Activated CD4-positive, alpha-beta T cell treated with anti-CD3 and anti-CD28 coated beads, Interleukin-2, amount 50 U/mL, for 48 hours (primary cell): ENCODE data around the gene TRIM38.
"Not testable (repeated sequence)": the region's sequence is repeated elsewhere in the genome, so short reads cannot be mapped to it uniquely, and the experiment has no call there.

Experiments
- DNase-seq, 2 experiments: peaks; one replicate each; pipeline ENCODE4 v3.0.0-alpha.2; 2020

The TRIM38 gene

DNA sequence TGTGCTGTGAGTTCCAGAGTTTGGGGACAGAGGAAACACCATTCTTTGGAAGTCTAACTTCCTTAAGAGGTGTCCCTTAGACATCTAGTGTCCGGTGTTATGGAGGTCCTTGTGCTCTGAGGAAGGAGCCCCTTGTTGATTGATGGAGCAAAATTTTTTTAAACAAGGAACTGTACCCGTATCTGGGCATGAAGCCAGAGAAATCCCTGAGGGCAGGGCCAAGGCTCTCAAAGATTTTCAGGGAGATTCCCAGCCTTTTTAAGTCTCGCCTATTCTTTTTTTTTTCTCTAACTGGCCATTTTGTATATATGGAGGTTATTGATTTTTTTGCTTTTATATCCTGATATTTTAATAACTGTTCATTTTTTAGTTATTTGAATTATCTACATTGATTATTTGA lies 45.9 kb downstream of the TRIM38 start:
- no peak for DNase-seq

DNA sequence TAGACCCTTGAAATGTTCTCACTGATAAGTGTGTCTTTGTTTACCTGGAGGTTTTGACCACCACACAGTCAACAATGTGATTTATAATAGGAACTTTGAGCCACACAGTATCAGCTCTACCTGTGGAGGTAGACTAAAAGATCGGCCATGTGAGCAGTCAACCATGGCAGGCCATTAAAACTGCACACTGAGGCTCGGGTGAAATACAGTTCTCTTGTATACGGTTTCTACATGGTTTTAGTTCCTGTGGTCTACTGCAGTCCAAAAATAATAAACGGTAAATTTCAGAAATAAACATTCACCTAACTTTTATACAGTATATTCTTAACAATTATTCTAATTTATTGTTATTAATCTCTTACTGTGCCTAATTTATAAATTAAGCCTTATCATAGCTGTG lies 47.2 kb downstream of the TRIM38 start:
- no peak for DNase-seq

DNA sequence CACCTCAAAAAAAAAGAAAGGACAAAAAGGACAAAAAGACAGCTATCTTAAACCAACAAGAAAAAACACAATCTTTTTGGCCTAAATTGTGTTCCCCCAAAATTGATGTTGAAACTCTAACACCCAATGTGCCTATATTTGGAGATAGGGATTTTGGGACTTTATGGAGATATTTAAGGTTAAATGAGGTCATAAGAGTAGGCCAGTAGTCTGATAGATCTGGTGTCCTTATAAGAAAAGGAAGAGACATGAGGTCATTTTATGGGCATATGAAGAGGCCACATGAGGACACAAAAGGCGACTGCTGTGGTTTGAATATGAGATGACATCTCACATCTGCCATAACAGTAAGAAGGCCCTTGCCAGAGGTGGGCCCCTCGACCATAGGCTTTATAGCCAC lies 49.5 kb downstream of the TRIM38 start:
- DNase-seq = no peak

DNA sequence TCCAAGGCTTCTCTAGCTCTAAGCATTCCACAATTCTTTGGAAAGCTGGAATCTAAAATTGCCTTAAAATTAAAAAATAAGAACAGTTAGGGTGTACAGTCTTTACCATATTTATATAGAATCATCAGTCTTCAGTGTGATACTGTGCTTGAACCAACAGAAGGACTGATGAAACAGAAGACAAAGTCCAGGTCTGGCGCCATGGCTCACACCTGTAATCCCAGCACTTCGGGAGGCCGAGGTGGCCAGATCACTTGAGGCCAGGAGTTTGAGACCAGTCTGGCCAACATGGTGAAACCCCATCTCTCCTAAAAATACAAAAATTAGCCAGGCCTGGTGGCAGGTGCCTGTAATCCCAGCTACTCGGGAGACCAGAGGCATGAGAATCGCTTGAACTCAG lies 51.8 kb downstream of the TRIM38 start:
- DNase-seq = not testable (repeated sequence)

DNA sequence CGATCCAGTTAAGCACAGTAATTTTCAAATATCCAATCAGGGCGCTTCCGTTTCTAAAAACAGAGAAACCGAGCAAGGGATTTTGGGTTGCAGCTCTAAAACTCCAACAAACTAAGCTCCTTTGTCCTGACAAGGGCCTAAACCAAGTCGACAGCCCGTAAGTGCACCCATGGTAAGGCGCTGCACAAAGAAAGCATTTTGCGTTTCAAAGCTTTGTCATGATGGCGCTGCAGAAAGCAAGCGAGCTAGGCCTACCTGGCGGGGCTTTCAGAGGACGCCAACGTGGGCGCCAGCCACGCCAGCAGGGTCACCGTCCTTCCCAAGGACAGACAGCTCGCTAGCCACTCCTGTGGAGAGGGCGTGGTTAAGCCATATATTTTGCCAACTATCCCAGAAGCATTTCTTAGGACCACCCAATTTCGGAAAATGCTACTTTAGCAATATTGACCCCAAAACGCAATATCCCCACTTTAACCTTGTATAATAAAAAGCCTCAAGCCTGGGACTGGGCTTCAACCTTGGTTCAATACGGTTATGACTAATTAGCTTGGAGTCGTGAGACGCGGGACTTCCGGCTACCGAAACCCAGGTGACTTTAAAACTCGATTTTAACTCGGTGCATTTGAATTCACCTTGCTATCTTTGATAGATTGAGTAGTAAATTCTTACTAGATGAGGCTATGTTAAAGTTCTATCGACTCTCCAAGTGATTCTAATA lies 53.8 kb downstream of the TRIM38 start:
- DNase-seq = no peak

DNA sequence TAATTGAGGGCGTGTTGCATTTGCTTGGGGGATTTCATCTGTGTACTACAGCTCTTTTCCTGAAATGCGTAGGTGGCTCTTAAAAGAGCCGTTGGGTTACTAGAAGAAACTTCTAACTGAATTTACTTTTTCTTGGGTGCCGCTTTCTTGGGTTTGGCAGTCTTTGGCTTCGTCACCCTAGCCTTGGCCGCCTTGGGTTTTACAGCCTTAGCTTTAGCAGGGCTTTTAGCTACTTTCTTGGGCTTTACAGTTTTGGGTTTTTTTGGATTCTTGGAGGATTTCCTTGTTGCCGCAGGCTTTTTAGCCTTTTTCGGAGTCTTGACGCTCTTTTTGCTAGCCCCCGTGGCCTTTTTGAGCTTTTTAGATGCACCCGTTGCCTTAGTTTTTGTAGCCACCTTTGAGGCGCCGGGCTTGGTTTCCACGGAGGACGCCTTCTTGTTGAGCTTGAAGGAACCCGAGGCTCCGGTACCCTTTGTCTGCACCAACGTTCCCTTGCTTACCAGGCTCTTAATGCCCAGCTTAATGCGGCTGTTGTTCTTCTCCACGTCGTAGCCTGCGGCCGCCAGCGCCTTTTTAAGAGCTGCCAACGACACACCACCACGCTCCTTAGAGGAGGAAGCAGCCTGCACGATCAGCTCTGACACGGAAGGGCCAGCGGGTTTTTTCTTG lies 54.5 kb downstream of the TRIM38 start:
- no peak for DNase-seq

DNA sequence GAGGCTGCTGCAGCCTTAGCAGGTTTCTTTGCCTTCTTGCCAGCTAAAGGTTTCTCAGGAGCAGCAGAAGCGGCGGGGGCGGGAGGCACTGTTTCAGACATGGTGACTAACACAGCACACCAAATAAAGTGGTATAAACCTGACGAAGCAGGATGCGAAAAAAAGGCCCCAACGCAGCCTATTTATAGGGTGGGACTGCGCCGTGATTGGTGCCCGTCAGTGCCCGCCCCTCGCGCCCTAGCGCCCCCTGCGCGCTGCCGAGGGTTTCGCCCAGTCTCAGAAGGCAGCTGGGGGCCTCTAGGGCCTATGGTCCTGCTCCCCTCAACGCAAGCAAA lies 55.0 kb downstream of the TRIM38 start:
- DNase-seq = peak; percentile 85 to 88

DNA sequence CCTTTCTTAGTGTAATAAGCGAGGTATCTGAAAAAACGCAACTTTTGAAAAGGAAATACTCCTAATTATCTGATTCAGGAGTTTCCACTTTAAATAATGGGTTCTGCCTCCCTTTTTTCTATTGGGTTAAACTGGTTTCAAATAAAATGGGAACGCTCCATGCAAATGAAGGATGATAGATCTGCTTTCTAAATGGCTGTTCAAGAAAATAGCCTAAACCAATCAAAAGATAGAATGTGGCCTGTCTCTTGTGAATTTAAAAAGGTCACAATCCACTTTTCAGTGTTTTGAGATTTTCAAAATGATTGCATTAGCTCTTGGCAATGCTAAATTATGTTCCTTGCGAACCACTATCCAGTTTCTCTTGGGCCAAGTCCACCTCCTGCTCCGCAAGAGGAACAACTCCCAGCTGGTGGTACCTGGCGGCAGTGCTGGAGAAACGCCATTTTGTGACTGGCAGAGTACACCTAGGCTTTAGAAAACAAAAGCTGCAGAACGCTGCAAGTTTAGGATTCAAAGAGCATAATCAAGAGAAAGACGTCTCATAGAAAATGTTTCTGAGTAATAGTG lies 56.7 kb downstream of the TRIM38 start:
- no peak for DNase-seq

DNA sequence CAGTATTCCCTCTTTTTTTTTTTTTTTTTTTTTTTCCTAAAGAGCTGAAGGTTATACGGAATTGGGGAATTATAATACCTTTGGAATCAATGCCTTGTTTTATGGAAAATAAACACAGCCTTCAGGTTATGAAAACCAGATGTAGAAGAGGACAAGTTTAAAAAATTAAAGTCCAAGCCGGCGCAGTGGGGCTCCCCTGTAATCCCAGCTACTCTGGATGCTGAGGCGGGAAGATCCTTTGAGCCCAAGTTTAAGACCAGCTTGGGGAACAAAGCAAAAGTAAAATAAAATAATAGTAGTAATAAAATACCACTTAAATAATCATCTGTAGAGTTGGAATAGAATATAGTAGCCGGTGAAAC lies 57.3 kb downstream of the TRIM38 start:
- DNase-seq = no peak

DNA sequence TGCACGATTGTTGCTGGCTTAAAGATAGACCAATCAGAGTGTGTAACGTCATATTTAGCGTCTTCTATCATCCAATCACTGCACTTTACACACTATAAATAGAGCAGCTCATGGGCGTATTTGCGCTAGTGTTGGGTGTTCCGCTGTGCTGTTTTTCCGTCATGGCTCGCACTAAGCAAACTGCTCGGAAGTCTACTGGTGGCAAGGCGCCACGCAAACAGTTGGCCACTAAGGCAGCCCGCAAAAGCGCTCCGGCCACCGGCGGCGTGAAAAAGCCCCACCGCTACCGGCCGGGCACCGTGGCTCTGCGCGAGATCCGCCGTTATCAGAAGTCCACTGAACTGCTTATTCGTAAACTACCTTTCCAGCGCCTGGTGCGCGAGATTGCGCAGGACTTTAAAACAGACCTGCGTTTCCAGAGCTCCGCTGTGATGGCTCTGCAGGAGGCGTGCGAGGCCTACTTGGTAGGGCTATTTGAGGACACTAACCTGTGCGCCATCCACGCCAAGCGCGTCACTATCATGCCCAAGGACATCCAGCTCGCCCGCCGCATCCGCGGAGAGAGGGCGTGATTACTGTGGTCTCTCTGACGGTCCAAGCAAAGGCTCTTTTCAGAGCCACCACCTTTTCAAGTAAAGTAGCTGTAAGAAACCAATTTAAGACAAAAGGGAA lies 57.9 kb downstream of the TRIM38 start:
- DNase-seq = peak; percentile 67 to 77

DNA sequence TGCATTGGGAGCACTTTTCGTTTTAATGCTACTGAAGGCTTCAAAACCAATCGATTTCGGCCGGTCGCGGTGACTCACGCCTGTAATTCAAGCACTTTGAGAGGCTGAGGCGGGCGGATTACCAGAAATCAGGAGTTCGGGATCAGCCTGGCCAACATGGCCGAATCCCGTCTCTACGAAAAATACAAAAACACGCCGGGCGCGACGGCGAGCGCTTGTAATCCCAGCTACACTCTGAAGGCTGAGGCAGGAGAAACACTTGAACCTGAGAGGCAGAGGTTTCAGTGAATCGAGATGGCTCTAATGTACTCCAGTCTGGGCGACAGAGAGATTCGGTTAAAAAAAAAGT lies 58.4 kb downstream of the TRIM38 start:
- peak; percentile 66 to 72 for DNase-seq

DNA sequence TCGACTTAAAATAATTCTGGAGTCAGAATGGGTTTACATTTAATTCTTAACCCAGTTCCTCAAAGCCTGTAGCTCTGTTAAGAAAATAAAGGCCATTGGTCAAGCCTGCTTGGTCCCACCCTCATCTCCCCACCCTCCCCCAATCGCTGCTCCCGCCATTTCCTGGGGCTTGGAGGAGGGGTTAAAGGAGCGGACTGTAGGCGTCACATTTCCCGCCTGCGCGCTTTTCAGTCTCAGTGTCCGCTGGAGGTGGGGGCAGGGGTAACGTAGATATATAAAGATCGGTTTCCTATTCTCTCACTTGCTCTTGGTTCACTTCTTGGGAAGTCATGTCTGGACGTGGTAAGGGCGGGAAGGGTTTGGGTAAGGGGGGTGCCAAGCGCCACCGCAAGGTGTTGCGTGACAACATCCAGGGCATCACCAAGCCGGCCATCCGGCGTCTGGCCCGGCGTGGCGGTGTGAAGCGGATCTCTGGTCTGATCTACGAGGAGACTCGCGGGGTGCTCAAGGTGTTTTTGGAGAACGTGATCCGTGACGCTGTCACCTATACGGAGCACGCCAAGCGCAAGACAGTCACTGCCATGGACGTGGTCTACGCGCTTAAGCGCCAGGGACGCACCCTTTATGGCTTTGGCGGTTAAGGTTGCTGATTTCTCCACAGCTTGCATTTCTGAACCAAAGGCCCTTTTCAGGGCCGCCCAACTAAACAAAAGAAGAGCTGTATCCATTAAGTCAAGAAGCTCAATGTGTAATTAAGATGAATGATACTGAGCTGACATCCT lies 58.9 kb downstream of the TRIM38 start:
- peak; percentile 88 to 92 for DNase-seq

DNA sequence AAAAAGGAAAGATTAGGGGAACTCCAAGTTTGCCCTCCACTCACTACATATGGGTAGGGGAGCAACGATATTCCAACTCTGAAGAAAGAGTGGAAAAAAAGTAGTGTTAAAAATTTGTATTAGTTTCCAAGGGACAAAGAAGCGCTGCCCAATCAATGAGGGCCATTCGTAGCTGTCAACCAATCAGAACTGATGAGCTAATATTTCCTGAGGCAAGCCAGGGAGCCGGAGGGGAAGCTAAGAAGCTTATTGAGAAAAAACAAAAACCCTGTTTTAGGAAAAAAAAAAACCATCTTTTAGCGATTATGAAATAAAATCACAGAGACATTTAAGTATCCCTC lies 59.5 kb downstream of the TRIM38 start:
- peak; percentile 26 to 47 for DNase-seq

DNA sequence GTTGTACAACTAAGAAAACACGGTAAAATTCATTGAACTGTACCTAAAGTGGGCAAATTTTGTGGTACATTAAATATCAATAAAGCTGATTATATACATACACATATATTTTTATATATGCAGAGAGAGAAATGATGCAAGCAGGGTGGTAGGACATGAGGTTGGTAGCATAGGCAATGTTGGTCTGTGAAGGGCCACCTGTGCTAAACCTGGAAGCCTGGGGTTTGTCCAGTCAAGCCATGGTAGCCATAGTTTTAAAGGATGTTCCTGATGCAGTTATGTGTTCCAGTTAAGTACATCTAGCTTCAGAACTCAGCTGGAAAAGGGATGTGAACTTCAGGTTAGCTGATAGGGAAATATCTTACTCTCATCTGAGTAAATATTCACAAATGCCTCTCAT lies 60.1 kb downstream of the TRIM38 start:
- no peak for DNase-seq

DNA sequence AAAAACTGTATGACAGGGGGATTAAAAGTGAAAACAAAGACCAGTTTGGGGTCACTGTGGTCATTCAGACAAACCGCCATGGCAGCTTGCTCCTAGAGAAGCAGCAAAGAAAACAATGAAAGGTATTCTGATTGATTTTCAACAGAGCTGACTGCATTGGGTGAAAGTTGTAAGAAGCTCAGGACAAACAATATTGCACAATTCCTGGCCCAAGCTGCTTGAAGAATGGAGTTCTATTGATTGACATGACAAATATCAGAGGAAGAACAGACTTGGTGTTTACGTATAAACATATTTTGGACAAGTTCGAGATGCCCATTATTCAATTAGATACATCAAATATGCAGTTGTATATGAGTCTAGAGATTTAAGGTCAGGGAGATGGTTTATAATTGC lies 62.0 kb downstream of the TRIM38 start:
- DNase-seq = no peak

DNA sequence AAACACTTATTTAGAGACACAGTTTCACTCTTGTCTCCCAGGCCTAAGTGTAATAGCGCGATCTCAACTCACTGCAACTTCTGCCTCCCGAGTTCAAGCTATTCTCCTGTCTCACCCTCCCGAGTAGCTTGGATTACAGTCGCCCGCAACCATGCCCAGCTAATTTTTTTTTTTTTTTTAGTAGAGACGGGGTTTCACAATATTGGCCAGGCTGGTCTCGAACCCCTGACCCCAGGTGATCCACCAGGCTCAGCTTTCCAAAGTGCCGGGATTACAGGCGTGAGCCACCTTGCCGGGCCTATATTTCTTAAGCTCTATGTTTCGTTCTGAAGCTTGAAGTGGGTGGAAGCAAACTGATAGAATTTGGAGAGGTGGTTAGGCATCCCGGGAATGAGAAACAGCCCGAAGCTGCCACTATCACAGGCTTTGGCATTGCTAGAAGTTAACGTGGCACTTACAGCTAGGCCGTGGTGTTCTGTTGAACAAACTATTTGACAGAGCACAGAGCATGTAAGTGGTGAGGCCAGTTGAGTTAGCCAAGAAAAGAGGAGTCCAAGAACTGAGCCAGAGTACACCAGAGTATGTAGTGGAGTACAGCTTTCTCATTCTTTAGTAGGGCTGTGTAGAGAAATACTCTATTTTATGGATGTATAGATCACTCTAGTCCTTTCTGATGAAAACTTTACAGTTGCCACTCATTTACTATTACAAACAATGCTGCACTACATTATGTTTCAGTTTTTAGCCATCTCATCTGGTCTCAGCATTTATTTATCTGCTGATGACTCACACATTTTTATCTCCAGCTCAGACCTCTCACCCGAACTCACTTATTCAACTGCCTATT lies 62.7 kb downstream of the TRIM38 start:
- no peak for DNase-seq

DNA sequence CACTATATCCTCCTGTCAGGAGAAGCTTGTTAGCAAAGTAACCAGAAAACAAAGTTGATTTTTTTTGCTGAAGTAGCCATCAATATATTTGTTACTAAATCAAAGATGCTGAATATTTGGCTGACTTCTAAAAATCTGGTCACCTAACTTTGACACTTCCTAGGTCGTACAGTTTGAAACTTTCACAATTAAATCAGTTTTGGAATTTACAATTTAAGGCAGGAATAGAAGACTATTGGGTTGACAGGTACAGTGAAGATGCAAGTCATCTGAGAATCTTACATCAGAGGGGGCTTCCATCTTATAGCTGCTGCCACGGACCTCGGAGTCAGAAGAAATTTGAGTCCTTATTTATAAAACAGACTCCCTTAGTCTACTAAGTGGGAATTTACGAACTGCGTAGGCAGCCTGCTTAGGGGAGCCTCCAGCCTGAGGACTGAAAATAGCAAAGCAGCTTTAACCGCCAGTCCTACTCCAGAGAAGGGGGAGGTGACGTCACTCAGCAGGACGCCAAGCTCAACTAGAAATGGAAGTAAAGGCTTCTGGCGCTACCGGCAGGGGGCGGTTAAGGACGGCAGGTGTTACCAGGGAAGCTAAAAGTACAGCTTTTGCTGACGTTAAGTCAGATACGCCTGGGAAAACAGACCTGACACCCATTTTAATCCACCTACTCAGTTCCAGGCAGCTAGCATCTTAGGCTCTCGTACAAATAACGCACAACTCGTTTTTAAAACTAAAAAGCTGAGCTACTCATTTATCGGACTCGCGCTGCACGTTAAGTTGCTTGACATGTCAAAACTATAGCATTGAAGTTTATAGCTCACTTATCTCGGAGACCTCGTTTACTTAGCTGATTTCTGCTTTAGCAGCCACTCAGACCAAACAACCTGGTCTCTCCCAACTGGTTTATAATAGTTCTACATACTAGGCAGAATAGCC lies 63.6 kb downstream of the TRIM38 start:
- peak; percentile 92 to 95 for DNase-seq

DNA sequence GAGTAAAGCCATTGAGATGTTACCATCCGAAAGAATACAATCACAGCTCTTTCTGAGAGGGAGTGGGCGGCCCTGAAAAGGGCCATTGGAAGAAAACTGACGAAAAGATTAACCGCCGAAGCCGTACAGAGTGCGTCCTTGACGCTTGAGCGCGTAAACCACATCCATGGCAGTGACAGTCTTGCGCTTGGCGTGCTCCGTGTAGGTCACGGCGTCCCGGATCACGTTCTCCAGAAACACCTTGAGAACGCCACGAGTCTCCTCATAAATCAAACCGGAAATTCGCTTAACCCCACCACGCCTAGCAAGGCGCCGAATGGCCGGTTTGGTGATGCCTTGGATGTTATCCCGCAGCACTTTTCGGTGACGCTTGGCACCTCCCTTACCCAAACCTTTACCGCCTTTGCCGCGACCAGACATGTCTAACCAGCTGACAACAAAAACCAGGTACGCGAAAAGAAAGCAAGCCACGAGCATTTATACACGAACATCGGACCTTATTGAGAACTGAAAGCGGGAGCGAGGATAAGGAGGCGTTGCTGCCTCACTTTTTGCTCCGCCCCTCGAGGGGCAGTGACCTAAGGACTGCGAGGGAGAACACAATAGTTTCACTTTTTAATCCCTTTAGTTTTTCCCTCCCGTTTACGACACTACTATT lies 64.4 kb downstream of the TRIM38 start:
- peak; percentile 91 to 95 for DNase-seq

DNA sequence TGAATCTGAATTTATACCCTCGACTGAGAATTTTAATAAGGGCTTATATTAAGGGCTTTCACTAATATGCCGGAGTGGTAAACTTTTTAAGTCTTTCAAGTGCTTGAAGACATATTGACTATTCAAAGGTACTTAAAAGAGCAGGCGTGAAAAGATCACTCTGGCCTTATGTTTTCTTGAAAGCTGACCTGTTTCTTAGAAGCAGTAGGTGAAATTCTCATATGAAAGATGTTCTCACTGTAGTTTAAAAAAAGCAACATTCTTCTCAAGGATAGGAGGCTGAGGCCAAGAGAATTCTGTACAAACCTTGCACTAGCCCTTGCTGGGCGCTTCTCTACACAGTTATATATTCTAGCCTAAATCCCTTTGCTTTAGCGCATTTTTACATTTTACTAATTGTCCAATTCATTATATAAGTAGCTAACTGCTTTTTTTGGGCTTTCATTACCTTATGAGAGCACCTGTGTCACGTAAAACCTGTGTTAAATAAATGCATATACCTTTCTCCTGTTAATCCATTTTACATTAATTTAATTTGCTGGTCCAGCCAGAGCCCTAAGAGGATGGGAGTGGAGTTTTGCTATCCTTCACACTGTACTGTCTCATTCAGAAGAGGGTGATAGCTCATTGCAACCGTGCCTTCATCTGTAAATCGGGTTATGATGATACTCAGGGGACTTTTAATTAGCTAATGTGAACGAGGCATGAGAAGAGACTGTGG lies 65.0 kb downstream of the TRIM38 start:
- no peak for DNase-seq

DNA sequence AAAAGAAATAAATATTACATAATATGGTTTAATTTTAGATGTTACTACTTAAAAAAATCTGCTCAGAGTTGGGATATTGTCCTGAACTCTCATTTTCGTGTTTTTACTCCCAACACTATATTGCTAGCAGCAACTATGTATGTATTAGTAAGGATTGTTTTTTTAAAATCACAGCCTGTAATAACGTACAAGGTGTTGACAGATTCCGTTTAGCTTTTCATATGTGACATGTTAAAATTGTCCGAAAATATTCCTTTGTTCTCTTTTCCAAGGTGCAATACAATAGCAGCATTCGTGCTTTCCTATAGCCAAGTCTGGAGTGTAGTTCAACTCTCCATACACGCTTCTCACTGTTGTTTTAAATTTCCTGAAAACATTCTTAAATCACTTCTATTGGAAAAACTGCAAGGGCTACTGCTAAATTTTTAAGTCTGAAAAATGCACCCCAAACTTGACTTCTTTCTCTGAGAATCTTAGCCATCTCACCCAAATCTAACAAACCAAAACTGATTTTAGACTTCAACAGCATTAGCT lies 65.7 kb downstream of the TRIM38 start:
- no peak for DNase-seq
